Tibial nerve (tissue), 4 donors: ENCODE measurements around the gene TCF12.

ENCODE experiments used
- CTCF ChIP-seq, 5 experiments: fragments of 200-600 bp in 3 of 5; fragments of 450-650 bp in 2 of 5; sonication (generic) in 3 of 5; IDR thresholded peaks; one replicate each; pipeline ENCODE4 v1.5.1; 2016 to 2019; ENCODE audit warnings: antibody characterized with exemption in 5 of 5, mild to moderate bottlenecking in 3 of 5, moderate library complexity in 2 of 5
- EP300 ChIP-seq, 2 donors: sonication (generic); formaldehyde crosslinking; IDR thresholded peaks; one replicate each; pipeline ENCODE4 v1.6.1; 2017; ENCODE audit warnings: antibody characterized with exemption in 2 of 2, mild to moderate bottlenecking in 1 of 2
- POLR2A ChIP-seq, 2 donors: fragments of 450-650 bp; IDR thresholded peaks; one replicate each; pipeline ENCODE4 v1.6.1; 2017; ENCODE audit warnings: antibody characterized with exemption in 2 of 2, mild to moderate bottlenecking in 2 of 2, moderate library complexity in 2 of 2

DNA sequence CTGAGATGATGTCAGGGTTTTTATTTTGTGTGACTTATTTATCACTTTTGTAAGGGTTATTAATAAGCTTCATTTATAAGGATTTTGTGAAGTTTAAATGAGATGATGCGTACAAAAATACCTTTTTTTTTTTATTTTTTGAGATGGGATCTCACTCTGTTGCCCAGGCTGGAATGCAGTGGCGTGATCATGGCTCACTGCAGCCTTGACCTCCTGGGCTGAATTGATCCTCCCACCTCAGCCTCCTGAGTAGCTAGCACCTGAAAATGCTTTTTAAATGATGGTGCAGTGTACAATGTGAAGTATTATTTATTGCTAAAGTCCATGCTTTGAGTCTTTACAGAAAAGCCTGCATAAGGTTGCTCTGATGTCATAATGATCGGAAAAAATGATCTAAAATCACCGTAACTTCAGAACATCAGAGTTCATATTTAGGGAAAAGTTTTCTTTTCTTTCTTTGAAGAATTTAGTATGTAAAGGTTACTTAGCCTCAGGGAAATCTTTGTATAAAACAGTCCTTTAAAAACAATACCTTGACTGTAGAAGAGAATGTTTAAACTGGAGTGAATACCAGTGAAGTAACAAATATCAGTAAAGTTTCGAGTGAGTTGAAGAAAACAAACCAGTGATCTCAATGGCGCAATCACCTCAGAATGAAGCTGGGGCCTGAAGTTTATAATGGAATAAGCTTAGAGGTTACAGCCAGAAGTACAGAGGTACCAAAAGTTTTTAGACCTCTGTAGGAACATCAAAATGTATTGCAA is 29.7 kb downstream of the TCF12 start:
- no peak for TF ChIP-seq CTCF (IDR thresholded peaks at IDR 0.05)
- TF ChIP-seq POLR2A (IDR thresholded peaks at IDR 0.05) = no peak
- TF ChIP-seq EP300 (IDR thresholded peaks at IDR 0.05) = no peak
